ENCODE measurements around the gene MOB1A. TPM values are rescaled to one million over a fixed set of nuclear protein-coding genes. Genes with fewer than 3 reads are reported as not detected.
A peak's percentile ranks its signal among the peaks of the same experiment; 100 is the strongest.

MOB1A gene
- total RNA-seq, 4 donors from 2014 or later, result 46.7 to 102 (median 77.6) TPM

GRCh38 chr2:74177696-74178095 is 983 bp downstream of the MOB1A start:
- Histone ChIP-seq H3K4me1 (peaks cover 0 to 40% (median 7%) of the 10 kb centered on the region in 4 donors), H3K9me3 (no peaks in the 10 kb centered on the region), H3K27ac (peak overlapping the region; percentile 89 to 99 (median 97)), H3K27me3 (no peaks in the 10 kb centered on the region), H3K4me3 (peak overlapping the region; percentile 79 to 92 (median 88)), H3K36me3 (peaks cover 0 to 3% (median 0%) of the 10 kb centered on the region in 3 donors)
- no peak for TF ChIP-seq POLR2A (IDR thresholded peaks at IDR 0.05)
- no peak for TF ChIP-seq CTCF (IDR thresholded peaks at IDR 0.05)
- DNase-seq, result no peak

- no peak overlapping the region for H3K27ac ChIP-seq
- DNase-seq, result no peak
- H3K4me3 ChIP-seq, result no peak overlapping the region
- no peak for TF ChIP-seq CTCF (IDR thresholded peaks at IDR 0.05)
- no peak for TF ChIP-seq POLR2A (IDR thresholded peaks at IDR 0.05)
- H3K9me3 ChIP-seq, result no peaks in the 10 kb centered on the region
- no peaks in the 10 kb centered on the region for H3K27me3 ChIP-seq
- H3K36me3 ChIP-seq, result peaks cover 0 to 30% (median 0%) of the 10 kb centered on the region in 3 donors
- peaks cover 0 to 40% (median 7%) of the 10 kb centered on the region in 4 donors for H3K4me1 ChIP-seq
Observed at GRCh38 chr2:74174909-74175308, 3.8 kb downstream of the MOB1A start.

- H3K9me3 ChIP-seq, result no peaks in the 10 kb centered on the region
- H3K36me3 ChIP-seq, result peaks cover 0 to 92% (median 3%) of the 10 kb centered on the region in 3 donors
- TF ChIP-seq POLR2A (IDR thresholded peaks at IDR 0.05) (no peak), CTCF (IDR thresholded peaks at IDR 0.05) (no peak)
- no peaks in the 10 kb centered on the region for H3K27me3 ChIP-seq
- DNase-seq, result no peak
- no peak overlapping the region for H3K27ac ChIP-seq
- no peaks in the 10 kb centered on the region for H3K4me1 ChIP-seq
- no peak overlapping the region for H3K4me3 ChIP-seq
Observed at GRCh38 chr2:74168739-74169138, 9.9 kb downstream of the MOB1A start.

- Histone ChIP-seq H3K27ac (no peak overlapping the region), H3K4me3 (no peak overlapping the region), H3K4me1 (no peaks in the 10 kb centered on the region), H3K27me3 (no peaks in the 10 kb centered on the region), H3K36me3 (peaks cover 0 to 94% (median 3%) of the 10 kb centered on the region in 3 donors), H3K9me3 (no peaks in the 10 kb centered on the region)
- DNase-seq, result no peak
- TF ChIP-seq POLR2A (IDR thresholded peaks at IDR 0.05) (no peak), CTCF (IDR thresholded peaks at IDR 0.05) (no peak)
Observed at GRCh38 chr2:74164761-74165160, 13.9 kb downstream of the MOB1A start.

- DNase-seq, result no peak
- TF ChIP-seq CTCF (IDR thresholded peaks at IDR 0.05) (no peak), POLR2A (IDR thresholded peaks at IDR 0.05) (no peak)
- no peak overlapping the region for H3K4me3 ChIP-seq
- H3K36me3 ChIP-seq, result peaks cover 0 to 94% (median 3%) of the 10 kb centered on the region in 3 donors
- no peaks in the 10 kb centered on the region for H3K9me3 ChIP-seq
- H3K4me1 ChIP-seq, result no peaks in the 10 kb centered on the region
- H3K27me3 ChIP-seq, result no peaks in the 10 kb centered on the region
- no peak overlapping the region for H3K27ac ChIP-seq
Observed at GRCh38 chr2:74162951-74163350, 15.7 kb downstream of the MOB1A start.

- TF ChIP-seq POLR2A (IDR thresholded peaks at IDR 0.05) (no peak), CTCF (IDR thresholded peaks at IDR 0.05) (no peak)
- DNase-seq, result no peak
- H3K36me3 ChIP-seq, result peaks cover 0 to 90% (median 0%) of the 10 kb centered on the region in 3 donors
- H3K27ac ChIP-seq, result no peak overlapping the region
- H3K9me3 ChIP-seq, result no peaks in the 10 kb centered on the region
- no peaks in the 10 kb centered on the region for H3K4me1 ChIP-seq
- H3K27me3 ChIP-seq, result no peaks in the 10 kb centered on the region
- no peak overlapping the region for H3K4me3 ChIP-seq
Observed at GRCh38 chr2:74155830-74156229, 22.8 kb downstream of the MOB1A start.

All from Peyer's patch (tissue), 4 donors.